Measurements from ENCODE around the gene MYL9. TPM values are rescaled to one million over a fixed set of nuclear protein-coding genes. Genes with fewer than 3 reads are reported as not detected.

The MYL9 gene
- total and polyA plus RNA-seq, 2 donors (not counting 1 experiment from before 2014, with no cell fraction given), result 0.78 to 3.5 TPM

DNA sequence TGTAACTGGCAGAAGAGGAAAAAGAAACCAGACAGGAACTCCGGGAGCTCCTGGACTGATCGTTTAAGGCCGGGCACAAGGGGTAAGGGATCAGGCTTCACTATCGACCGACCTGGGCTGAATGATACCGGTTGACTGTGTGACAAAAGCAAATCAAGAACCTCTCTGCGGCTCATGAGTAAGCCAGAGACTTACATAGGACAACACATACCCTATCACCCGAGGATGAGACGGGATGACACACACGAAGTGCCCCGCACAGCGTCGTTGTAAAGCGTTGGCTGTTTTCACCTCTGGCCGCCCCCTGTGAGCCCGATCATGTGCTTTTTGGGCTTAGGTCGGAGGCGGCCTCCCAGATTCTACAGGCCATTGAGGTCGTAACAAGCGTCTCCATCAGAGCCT lies 31.4 kb downstream of the MYL9 start:
- Histone ChIP-seq H3K4me3 (ENCODE audit: control extremely low read depth in 1 of 5, extremely low read depth in 1 of 5, insufficient read depth in 1 of 5, low read depth in 2 of 5, low read length in 4 of 5) (peak overlapping the region in 4 of 5 experiments; percentile 61 to 95 (median 64)), H3K9ac (ENCODE audit: low read length) (peak overlapping the region; percentile 90), H3K9me3 (ENCODE audit: control extremely low read depth in 1 of 3, control insufficient read depth in 2 of 3, insufficient read depth in 1 of 3, low read length in 2 of 3) (no peaks in the 10 kb centered on the region), H3K4me1 (ENCODE audit: control insufficient read depth in 2 of 2, insufficient read depth in 2 of 2, low read length in 2 of 2) (peaks cover 23 to 34% of the 10 kb centered on the region in 2 donors), H3K4me2 (replicated peaks; ENCODE audit: low read depth, low read length, poor library complexity, severe bottlenecking) (peak overlapping the region; percentile 98), H3K27ac (ENCODE audit: low read length in 2 of 2) (peak overlapping the region; percentile 96 to 100), H3K79me2 (ENCODE audit: control insufficient read depth, insufficient read depth, low read length) (peaks cover 41% of the 10 kb centered on the region), H3K36me3 (replicated peaks in 1 of 2; ENCODE audit: control extremely low read depth in 1 of 2, control insufficient read depth in 1 of 2, extremely low read depth in 1 of 2, insufficient read depth in 2 of 2, low read length in 1 of 2) (no peaks in the 10 kb centered on the region), H4K20me1 (ENCODE audit: control insufficient read depth, insufficient read depth, low read length, poor library complexity, severe bottlenecking) (peaks cover 32% of the 10 kb centered on the region), H3K27me3 (replicated peaks in 1 of 4; ENCODE audit: control extremely low read depth in 1 of 4, control insufficient read depth in 3 of 4, insufficient read depth in 4 of 4, low read length in 3 of 4) (no peaks in the 10 kb centered on the region), H2AFZ (ENCODE audit: insufficient read depth, low read depth, low read length, poor library complexity, severe bottlenecking) (peak overlapping the region; percentile 93)
- no peak for TF ChIP-seq EZH2 (IDR thresholded peaks at IDR 0.05; ENCODE audit: borderline replicate concordance, insufficient read depth, low read depth, low read length, poor library complexity, severe bottlenecking)
- TF ChIP-seq, protein P1, sequence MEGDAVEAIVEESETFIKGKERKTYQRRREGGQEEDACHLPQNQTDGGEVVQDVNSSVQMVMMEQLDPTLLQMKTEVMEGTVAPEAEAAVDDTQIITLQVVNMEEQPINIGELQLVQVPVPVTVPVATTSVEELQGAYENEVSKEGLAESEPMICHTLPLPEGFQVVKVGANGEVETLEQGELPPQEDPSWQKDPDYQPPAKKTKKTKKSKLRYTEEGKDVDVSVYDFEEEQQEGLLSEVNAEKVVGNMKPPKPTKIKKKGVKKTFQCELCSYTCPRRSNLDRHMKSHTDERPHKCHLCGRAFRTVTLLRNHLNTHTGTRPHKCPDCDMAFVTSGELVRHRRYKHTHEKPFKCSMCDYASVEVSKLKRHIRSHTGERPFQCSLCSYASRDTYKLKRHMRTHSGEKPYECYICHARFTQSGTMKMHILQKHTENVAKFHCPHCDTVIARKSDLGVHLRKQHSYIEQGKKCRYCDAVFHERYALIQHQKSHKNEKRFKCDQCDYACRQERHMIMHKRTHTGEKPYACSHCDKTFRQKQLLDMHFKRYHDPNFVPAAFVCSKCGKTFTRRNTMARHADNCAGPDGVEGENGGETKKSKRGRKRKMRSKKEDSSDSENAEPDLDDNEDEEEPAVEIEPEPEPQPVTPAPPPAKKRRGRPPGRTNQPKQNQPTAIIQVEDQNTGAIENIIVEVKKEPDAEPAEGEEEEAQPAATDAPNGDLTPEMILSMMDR (IDR thresholded peaks at IDR 0.05), result no peak
- ChIA-PET POLR2A (interaction anchor here (0.6 to 6.7 kb wide), 9 partner anchors 14 to 185 kb away, joined by 3 to 81 read pairs (median 3); partner anchors contain the start of gene RAB5IF), CTCF (interaction anchor here (1.3 to 6.1 kb wide), 6 partner anchors 14 to 182 kb away, joined by 3 to 63 read pairs (median 14); partner anchors contain the start of gene RAB5IF)
- WGBS (ENCODE audit: insufficient coverage), result 12% methylated on average over 20 of the region's 20 CpGs
- intact Hi-C loops (cut with micrococcal nuclease), result loop anchor here (1.0 kb wide), 4 partner anchors 16 to 111 kb away; partner anchors contain the start of gene RAB5IF
- DNase-seq (no peak), ATAC-seq (ENCODE audit: low read depth) (peak; percentile 19)
- Mint-ChIP-seq H3K27me3 (no peaks in the 10 kb centered on the region), H3K4me1 (peaks cover 34% of the 10 kb centered on the region), H3K27ac (peak overlapping the region; percentile 98), H3K9me3 (ENCODE audit: insufficient read depth) (no peaks in the 10 kb centered on the region), H3K4me3 (peak overlapping the region; percentile 92)

All from B cell (primary cell).